ENCODE results near the gene PHF21A.

Gene PHF21A

GRCh38 chr11:45885921-45886721 lies 235.1 kb downstream of the PHF21A start:
- Histone ChIP-seq H3K9ac (ENCODE audit: low read length) (peak overlapping the region; percentile 37; the same call in 1 of the 2 replicates), H3F3A (ENCODE audit: insufficient read depth, low read length) (no peaks in the 10 kb centered on the region), H3K27ac (ENCODE audit: low read depth, low read length, poor library complexity, severe bottlenecking) (no peak overlapping the region), H3K27me3 (ENCODE audit: insufficient read depth, low read length) (no peaks in the 10 kb centered on the region), H3K4me1 (ENCODE audit: insufficient read depth, low read length, severe bottlenecking) (peaks cover 9% of the 10 kb centered on the region), H4K20me1 (ENCODE audit: insufficient read depth, low read length) (no peaks in the 10 kb centered on the region), H2AFZ (ENCODE audit: low read length) (no peak overlapping the region), H3K36me3 (ENCODE audit: insufficient read depth, low read length) (no peaks in the 10 kb centered on the region), H3K79me2 (ENCODE audit: insufficient read depth, low read length) (no peaks in the 10 kb centered on the region), H3K4me3 (ENCODE audit: low read depth, low read length, poor library complexity, severe bottlenecking) (peak overlapping the region; percentile 59), H3K9me3 (ENCODE audit: low read length) (no peaks in the 10 kb centered on the region), H3K9me2 (ENCODE audit: low read depth, low read length) (no peaks in the 10 kb centered on the region), H3K4me2 (ENCODE audit: low read length) (peak overlapping the region; percentile 80)
- TF ChIP-seq CTCF (IDR thresholded peaks at IDR 0.05; ENCODE audit: low read length) (no peak), EZH2 (IDR thresholded peaks at IDR 0.05; ENCODE audit: borderline replicate concordance, low read length) (no peak)

GRCh38 chr11:45885274-45885920 lies 235.9 kb downstream of the PHF21A start, which contains the start of gene MAPK8IP1:
Gene MAPK8IP1 (plus strand): TSS chr11:45885651. CDS start chr11:45885821, 170 bp downstream.
- no peak within 1 kb of the TSS for H2AFZ ChIP-seq (ENCODE audit: low read length)
- no peaks in the 10 kb centered on the region for H4K20me1 ChIP-seq (ENCODE audit: insufficient read depth, low read length)
- TF ChIP-seq EZH2 (IDR thresholded peaks at IDR 0.05; ENCODE audit: borderline replicate concordance, low read length) (no peak), CTCF (IDR thresholded peaks at IDR 0.05; ENCODE audit: low read length) (no peak)

GRCh38 chr11:45884596-45885185 lies 236.6 kb downstream of the PHF21A start:
- H3K79me2 ChIP-seq (ENCODE audit: insufficient read depth, low read length), result no peaks in the 10 kb centered on the region
- H3K4me2 ChIP-seq (ENCODE audit: low read length), result peak overlapping the region; percentile 72
- peak overlapping the region; percentile 55 for H3K4me3 ChIP-seq (ENCODE audit: low read depth, low read length, poor library complexity, severe bottlenecking)
- H3K36me3 ChIP-seq (ENCODE audit: insufficient read depth, low read length), result no peaks in the 10 kb centered on the region
- H2AFZ ChIP-seq (ENCODE audit: low read length), result no peak overlapping the region
- no peaks in the 10 kb centered on the region for H4K20me1 ChIP-seq (ENCODE audit: insufficient read depth, low read length)
- peaks cover 9% of the 10 kb centered on the region for H3K4me1 ChIP-seq (ENCODE audit: insufficient read depth, low read length, severe bottlenecking)
- H3K27ac ChIP-seq (ENCODE audit: low read depth, low read length, poor library complexity, severe bottlenecking), result no peak overlapping the region
- H3K9me3 ChIP-seq (ENCODE audit: low read length), result no peaks in the 10 kb centered on the region
- TF ChIP-seq CTCF (IDR thresholded peaks at IDR 0.05; ENCODE audit: low read length), result no peak
- no peak for TF ChIP-seq EZH2 (IDR thresholded peaks at IDR 0.05; ENCODE audit: borderline replicate concordance, low read length)
- H3K9ac ChIP-seq (ENCODE audit: low read length), result no peak overlapping the region
- no peaks in the 10 kb centered on the region for H3K27me3 ChIP-seq (ENCODE audit: insufficient read depth, low read length)
- H3K9me2 ChIP-seq (ENCODE audit: low read depth, low read length), result no peaks in the 10 kb centered on the region
- H3F3A ChIP-seq (ENCODE audit: insufficient read depth, low read length), result no peaks in the 10 kb centered on the region

More at GRCh38 chr11:45885274-45885920, 235.9 kb downstream of the PHF21A start, which contains the start of gene MAPK8IP1:
- Histone ChIP-seq H3K27ac (ENCODE audit: low read depth, low read length, poor library complexity, severe bottlenecking) (no peak within 1 kb of the TSS), H3K4me2 (ENCODE audit: low read length) (peak within 1 kb of the TSS; percentile 80), H3K79me2 (ENCODE audit: insufficient read depth, low read length) (no peaks in the 10 kb centered on the region), H3F3A (ENCODE audit: insufficient read depth, low read length) (no peaks in the 10 kb centered on the region), H3K9me2 (ENCODE audit: low read depth, low read length) (no peaks in the 10 kb centered on the region), H3K4me1 (ENCODE audit: insufficient read depth, low read length, severe bottlenecking) (peaks cover 9% of the 10 kb centered on the region), H3K9ac (ENCODE audit: low read length) (peak within 1 kb of the TSS; percentile 37; the same call in 1 of the 2 replicates), H3K36me3 (ENCODE audit: insufficient read depth, low read length) (no peaks in the 10 kb centered on the region), H3K27me3 (ENCODE audit: insufficient read depth, low read length) (no peaks in the 10 kb centered on the region), H3K9me3 (ENCODE audit: low read length) (no peaks in the 10 kb centered on the region), H3K4me3 (ENCODE audit: low read depth, low read length, poor library complexity, severe bottlenecking) (peak within 1 kb of the TSS; percentile 59)

Measured in OCI-LY1 (cell line).